ENCODE results near the gene ADGRG6.
"Not testable (repeated sequence)": the region's sequence is repeated elsewhere in the genome, so short reads cannot be mapped to it uniquely, and the experiment has no call there.

ADGRG6 gene

DNA sequence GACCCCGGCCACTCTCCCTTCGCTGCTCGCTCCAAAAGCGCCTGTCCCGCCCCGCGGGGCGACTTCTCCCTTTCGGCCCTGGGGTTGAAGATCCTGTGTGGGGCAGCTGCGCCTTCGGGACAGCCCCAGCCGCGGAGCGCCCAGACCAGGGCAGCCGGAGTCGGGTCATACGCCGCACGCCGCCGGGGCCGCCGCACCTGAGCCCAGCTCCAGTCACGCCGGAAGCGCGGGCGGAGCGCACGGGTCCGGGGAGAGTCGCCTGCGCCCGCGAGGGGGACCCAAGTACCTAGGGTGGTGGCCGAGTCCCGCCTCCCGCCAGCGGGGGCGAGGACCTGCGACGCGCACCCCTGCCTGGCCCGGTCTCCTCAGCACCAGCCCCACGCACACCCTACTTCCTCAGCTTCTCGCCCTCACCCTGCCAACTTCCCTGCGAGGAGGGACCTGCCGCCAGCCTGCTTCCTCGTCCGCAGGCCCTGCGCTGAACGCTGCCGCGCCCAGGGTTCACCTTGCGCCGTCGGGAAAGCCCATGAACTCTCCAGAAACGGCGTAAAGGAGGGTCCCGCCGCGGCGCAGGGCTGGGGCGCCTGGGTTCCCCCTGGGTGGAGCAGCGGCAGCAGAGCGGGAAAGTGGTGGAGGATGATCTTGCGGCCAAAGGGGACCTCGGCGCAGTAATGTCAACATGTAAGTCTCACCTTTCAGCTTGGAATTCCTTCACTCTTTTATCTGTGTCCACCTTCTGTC, at the start of gene ADGRG6:
ADGRG6 (plus strand) TSS at position 357 of the 741 bp plus-strand sequence; CDS start at position 680, 323 bp downstream.
- peak; percentile 63 for DNase-seq

- DNase-seq: no peak
Measured at GRCh38 chr6:142254513-142254912, 47.3 kb upstream of the ADGRG6 start.

DNA sequence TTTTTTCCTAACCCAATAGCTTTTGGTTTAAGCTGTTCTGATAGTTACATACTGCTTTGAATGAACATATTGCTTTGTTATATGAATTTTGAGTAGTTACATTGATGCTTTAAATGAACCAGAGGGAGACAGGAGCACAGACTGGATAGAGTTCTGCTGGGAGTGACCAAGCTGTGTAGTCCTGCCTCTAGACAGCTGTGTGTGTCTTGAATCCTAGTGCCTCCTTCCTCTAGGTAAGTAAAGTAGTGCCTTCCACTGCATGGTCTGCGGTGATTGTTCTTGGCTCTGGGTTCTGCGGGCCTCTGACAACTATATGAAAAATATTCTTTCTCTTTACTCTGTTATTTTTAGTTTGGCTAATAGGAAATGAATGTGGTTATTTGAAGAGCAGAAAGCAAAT, 46.0 kb upstream of the ADGRG6 start:
- no peak for DNase-seq

DNA sequence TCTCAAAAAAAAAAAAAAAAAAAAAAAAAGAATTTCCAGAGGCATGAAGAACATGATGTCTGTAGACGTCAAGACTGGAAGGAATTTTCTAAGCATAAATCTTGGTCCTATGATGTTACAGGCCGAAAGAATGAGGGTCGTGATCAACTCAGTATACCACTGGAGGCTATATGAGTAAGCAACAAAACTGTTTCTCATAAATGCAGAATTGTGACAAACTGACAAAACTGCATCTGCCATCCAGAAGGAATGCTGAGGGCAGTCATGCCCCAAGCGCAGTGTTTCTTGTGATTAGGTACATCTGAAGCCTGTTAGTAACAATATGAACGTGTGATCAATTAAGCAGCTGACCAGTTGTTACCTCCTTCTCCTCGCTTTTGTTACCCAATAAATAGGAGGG, 43.5 kb upstream of the ADGRG6 start:
- no peak for DNase-seq

DNA sequence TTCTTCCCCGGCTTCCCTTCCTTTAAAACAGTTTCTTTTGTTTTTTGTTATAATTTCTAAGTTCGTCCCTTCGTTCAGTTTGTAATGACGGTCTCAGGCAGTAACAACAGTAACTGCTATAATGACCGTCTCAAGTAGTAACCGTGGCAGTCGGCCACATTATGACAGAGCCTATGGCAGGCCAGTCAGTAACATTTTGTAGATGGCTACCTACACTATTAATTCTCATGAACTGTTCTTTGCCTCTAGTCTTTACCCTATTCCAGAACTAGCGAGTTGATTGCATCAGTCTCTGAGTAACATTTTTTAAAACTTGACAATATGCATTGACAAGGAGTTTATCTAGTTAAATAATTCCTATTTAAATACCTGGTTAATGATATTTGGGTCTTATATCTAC, 43.0 kb upstream of the ADGRG6 start:
- DNase-seq: no peak

DNA sequence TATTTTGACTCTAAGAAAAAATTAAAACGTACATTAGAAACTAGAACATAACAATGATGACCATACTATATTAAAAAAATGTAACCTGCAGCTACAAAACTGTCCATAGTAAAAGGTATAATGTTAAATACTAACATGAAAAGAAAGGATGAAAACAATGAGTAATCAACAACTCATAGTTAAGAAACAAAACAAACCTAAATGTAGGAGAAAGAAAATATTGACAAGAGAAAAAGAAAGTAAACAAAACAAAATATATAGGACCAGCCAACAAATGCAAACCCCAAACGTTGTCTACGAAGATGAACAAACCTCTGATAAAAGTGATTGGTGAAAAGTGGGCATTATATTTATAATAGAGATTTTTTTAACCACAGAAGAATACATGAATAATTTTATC, 41.1 kb upstream of the ADGRG6 start:
- DNase-seq: no peak

DNA sequence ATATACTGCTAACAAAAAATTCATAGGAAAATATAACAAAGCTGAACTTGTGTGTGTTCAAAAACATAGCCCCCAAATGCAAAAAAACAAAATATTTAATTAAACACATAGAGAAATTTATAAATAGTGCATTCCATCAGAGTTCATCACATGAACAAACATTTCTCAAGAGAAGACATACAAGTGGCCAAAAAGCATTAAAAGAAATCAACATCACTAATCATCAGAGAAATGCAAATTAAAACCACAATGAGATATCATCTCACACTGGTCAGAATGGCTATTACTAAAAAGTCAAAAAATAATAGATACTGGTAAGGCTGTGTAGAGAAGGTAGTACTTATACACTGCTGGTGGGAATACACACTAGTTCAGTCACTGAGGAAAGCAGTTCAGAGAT, 39.6 kb upstream of the ADGRG6 start:
- no peak for DNase-seq

DNA sequence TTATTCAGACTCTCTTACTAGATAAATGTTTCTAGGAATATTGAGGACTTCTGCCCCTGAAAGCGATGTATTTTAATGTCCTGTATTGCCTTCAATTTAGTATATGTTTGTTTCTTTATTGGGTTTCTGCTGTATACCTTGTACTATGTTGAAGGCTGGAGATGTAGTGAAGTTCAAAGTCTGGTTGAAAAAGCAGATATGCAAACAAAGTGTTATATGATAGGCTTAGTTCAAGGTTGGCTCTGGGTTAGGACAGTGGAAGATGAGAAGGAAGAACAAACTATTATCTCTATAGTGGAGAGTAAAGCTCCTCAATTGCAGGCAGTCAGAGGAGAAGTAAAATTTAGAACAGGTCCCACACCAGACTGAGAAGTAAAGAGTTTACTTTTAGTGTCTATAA, 36.3 kb upstream of the ADGRG6 start:
- DNase-seq: no peak

- DNase-seq: no peak
Measured at GRCh38 chr6:142266060-142266459, 35.7 kb upstream of the ADGRG6 start.

DNA sequence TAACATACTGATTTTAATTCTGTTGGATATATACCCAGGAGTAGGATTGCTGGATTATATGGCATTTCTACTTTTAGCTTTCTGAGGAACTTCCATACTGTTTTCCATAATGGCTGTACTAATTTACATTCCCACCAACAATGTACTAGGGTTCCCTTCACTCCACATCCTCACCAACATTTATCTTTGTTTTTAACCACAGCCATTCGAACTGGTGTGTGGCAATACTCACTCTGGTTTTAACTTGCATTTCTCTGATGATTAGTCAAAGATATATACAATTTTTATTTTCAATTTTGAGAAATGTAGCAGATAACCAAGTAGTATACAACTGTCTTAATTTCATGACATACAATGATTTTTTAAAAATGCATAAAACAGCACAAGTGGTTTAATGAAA, 30.3 kb upstream of the ADGRG6 start:
- DNase-seq: no peak

- no peak for DNase-seq
Measured at GRCh38 chr6:142274656-142275055, 27.2 kb upstream of the ADGRG6 start.

DNA sequence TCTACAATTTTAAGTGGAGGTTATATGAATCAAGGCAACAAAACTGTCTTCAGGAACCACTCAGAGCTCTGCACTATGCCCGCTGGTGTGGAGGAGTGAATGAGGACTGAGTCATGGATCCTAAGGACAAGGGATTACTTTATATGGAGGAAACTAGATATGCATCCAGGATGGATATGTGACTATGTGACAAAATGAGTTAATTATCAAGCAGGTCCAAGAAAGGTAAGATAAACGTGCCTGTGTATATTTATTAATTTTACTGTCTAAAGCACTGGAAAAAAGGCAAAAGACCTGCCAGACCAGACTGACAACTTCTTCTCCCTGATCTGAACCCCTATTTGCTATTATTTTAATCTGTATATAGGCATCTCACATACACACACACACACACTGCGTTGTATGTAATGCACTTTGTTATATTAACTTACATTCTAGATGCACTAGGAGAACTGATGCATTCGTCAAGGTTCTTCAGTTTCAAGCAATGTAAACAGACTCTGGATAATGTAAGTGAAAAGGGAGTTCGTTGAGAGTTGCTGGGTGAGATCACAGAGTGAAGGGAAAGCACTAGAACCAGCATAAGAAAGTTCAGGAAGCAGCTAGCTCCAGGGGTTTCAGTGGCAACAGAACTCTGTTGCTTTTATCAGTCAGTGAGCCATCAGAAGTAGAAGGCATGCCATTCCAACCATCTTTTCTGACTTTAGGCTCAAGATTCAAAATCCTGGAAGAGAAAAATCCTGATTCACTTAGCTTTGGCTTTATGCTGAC, 26.4 kb upstream of the ADGRG6 start:
- DNase-seq: no peak

- no peak for DNase-seq
Measured at GRCh38 chr6:142276256-142276655, 25.6 kb upstream of the ADGRG6 start.

GRCh38 chr6:142279350-142280180, 22.2 kb upstream of the ADGRG6 start:
- DNase-seq: no peak

- DNase-seq: no peak
Measured at GRCh38 chr6:142280265-142280664, 21.5 kb upstream of the ADGRG6 start.

DNA sequence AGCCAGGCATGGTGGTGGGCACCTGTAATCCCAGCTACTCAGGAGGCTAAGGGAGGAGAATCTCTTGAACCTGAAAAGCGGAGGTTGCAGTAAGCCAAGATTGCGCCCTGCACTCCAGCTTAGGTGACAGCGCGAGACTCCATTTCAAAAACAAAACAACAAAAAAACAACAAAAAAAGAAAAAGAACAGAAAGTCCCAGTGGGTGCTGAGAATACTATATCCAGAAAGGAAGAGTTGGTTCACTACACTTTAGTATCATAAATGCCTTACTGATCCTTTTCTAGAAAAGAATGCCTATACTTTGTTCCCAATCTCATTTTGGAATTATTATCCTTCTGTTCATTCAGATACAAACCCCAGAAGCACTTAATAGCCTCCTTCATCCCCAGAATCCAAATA, 20.9 kb upstream of the ADGRG6 start:
- DNase-seq: no peak

- not testable (repeated sequence) for DNase-seq
Measured at GRCh38 chr6:142283138-142283537, 18.7 kb upstream of the ADGRG6 start.

GRCh38 chr6:142284419-142284818, 17.4 kb upstream of the ADGRG6 start:
- no peak for DNase-seq

DNA sequence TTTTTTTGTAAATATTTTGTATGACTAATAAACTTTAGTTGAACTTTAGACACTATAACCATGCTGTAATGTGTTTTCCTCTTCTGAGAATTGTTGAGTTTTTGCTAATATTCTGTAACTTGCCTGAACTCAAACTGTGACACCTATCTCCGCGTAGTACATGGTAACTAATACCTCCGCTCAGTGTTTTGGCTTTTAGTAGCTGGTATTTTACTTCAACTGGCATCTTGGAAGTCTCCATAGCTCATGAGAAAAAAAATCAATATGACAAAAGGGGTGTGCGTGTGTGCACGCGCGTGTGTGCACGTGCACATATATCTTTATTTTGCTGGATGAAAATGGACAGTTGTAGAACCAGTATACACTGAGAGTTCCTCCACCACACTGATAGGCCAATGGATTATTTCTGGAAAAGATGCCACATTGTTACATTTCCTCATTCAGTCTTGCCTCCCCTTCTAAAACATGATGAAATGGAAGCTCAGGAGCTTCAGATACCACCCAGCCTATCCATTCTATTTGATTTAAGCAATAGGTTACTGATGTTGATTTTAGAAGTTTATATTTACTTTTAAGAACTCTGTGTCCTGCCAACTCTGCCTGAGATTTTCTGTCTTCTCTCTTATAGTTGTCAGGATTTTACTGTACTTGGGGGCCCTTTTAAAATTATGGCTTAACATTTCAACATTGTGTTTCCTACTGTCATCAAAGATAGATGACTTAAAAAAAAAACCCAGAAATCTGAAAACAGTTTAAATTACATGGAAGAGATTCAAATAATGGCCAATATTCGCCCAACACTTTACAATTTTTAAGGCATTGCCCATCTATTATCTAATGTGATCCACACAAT, 16.3 kb upstream of the ADGRG6 start:
- no peak for DNase-seq

DNA sequence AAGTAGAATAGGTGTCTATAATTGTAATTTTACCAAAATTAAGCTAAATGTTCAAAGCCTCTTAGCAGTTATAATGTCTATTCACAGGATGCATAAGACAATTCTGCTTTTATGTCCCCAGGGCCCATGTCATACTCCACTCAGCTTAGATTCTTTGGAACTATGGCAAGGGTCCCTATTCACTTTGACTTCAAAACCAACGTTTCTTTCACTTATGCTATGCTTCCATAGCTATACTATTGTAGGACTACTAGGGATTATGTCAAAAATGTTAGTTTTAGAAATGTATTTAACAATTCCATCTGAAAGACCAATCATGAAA, 15.8 kb upstream of the ADGRG6 start:
- no peak for DNase-seq

DNA sequence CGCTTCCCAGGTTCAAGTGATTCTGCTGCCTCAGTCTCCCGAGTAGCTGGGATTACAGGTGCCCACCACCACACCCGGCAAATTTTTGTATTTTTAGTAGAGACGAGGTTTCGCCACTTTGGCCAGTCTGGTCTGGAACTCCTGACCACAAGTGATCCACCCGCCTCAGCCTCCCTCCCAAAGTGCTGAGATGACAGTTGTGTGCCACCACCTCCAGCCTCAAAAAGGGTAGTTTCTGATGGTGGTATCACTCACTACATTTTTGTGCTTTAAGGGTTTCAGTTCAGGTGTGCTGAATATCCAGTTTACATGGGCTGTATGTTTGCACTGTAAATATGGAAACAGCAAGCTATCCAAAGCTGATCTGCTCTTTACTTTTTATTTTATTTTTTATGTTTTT, 12.1 kb upstream of the ADGRG6 start:
- no peak for DNase-seq

- DNase-seq: no peak
Measured at GRCh38 chr6:142290851-142291250, 11.0 kb upstream of the ADGRG6 start.

DNA sequence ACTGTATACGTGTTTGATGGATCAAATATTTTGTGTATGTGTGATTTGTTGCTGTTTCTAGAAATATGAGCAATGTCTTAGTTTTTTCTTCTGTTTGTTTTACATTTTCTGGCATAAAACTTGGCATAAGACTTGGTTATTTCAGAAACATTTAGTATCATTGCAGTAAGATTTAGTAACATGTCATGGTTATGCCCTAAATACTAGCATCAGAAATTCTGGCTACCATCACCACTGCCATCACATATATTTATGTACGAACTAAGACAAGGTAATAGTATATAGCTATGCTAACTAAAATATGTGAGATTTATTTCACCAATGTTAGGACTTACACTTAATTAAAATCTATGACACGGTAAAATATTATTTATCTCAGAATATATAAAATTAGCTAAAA, 10.3 kb upstream of the ADGRG6 start:
- DNase-seq: no peak
